ENCODE results near the gene P3R3URF.
A peak's percentile ranks its signal among the peaks of the same experiment; 100 is the strongest.
"Not testable (repeated sequence)": the region's sequence is repeated elsewhere in the genome, so short reads cannot be mapped to it uniquely, and the experiment has no call there.

Gene P3R3URF

GRCh38 chr1:46176211-46176865 is at the start of gene P3R3URF:
P3R3URF (minus strand) TSS chr1:46176488; CDS start chr1:46176471, 17 bp downstream.
- DNase-seq (ENCODE audit: low read depth in 1 of 2, low spot score in 1 of 2), result no peak

GRCh38 chr1:46224966-46225365 is 48.7 kb upstream of the P3R3URF start:
- no peak for DNase-seq (ENCODE audit: low read depth in 1 of 2, low spot score in 1 of 2)

GRCh38 chr1:46223472-46223943 is 47.2 kb upstream of the P3R3URF start:
- DNase-seq (ENCODE audit: low read depth in 1 of 2, low spot score in 1 of 2), result peak; percentile 14

GRCh38 chr1:46223055-46223454 is 46.8 kb upstream of the P3R3URF start:
- not testable (repeated sequence) for DNase-seq (ENCODE audit: low read depth in 1 of 2, low spot score in 1 of 2)

GRCh38 chr1:46221749-46222148 is 45.5 kb upstream of the P3R3URF start:
- no peak for DNase-seq (ENCODE audit: low read depth in 1 of 2, low spot score in 1 of 2)

- no peak for DNase-seq (ENCODE audit: low read depth in 1 of 2, low spot score in 1 of 2)
Measured at GRCh38 chr1:46220808-46221207, 44.5 kb upstream of the P3R3URF start.

GRCh38 chr1:46219551-46220520 is 43.5 kb upstream of the P3R3URF start:
- DNase-seq (ENCODE audit: low read depth in 1 of 2, low spot score in 1 of 2), result no peak

GRCh38 chr1:46218443-46218842 is 42.2 kb upstream of the P3R3URF start:
- DNase-seq (ENCODE audit: low read depth in 1 of 2, low spot score in 1 of 2), result no peak

- DNase-seq (ENCODE audit: low read depth in 1 of 2, low spot score in 1 of 2), result no peak
Measured at GRCh38 chr1:46215504-46215903, 39.2 kb upstream of the P3R3URF start.

GRCh38 chr1:46211051-46211450 is 34.8 kb upstream of the P3R3URF start:
- no peak for DNase-seq (ENCODE audit: low read depth in 1 of 2, low spot score in 1 of 2)

- no peak for DNase-seq (ENCODE audit: low read depth in 1 of 2, low spot score in 1 of 2)
Measured at GRCh38 chr1:46210561-46210960, 34.3 kb upstream of the P3R3URF start.

GRCh38 chr1:46206399-46206798 is 30.1 kb upstream of the P3R3URF start:
- no peak for DNase-seq (ENCODE audit: low read depth in 1 of 2, low spot score in 1 of 2)

- DNase-seq (ENCODE audit: low read depth in 1 of 2, low spot score in 1 of 2), result no peak
Measured at GRCh38 chr1:46205791-46206190, 29.5 kb upstream of the P3R3URF start.

- no peak for DNase-seq (ENCODE audit: low read depth in 1 of 2, low spot score in 1 of 2)
Measured at GRCh38 chr1:46205141-46205540, 28.9 kb upstream of the P3R3URF start.

GRCh38 chr1:46204406-46204742 is 28.1 kb upstream of the P3R3URF start:
- DNase-seq (ENCODE audit: low read depth in 1 of 2, low spot score in 1 of 2), result no peak

GRCh38 chr1:46203738-46204405 is 27.6 kb upstream of the P3R3URF start:
- DNase-seq (ENCODE audit: low read depth in 1 of 2, low spot score in 1 of 2), result no peak

- DNase-seq (ENCODE audit: low read depth in 1 of 2, low spot score in 1 of 2), result no peak
Measured at GRCh38 chr1:46199233-46199749, 23.0 kb upstream of the P3R3URF start.

- DNase-seq (ENCODE audit: low read depth in 1 of 2, low spot score in 1 of 2), result peak; percentile 50 to 69
Measured at GRCh38 chr1:46197964-46198811, 21.9 kb upstream of the P3R3URF start, which contains the start of gene POMGNT1. POMGNT1 (minus strand) TSS chr1:46198434; CDS start chr1:46197821, 613 bp downstream.

- DNase-seq (ENCODE audit: low read depth in 1 of 2, low spot score in 1 of 2), result no peak
Measured at GRCh38 chr1:46197560-46197963, 21.3 kb upstream of the P3R3URF start.

- DNase-seq (ENCODE audit: low read depth in 1 of 2, low spot score in 1 of 2), result no peak
Measured at GRCh38 chr1:46196609-46197008, 20.3 kb upstream of the P3R3URF start.
